GM19324 (cell line): ENCODE data around the gene ADAD2.
"Not testable (repeated sequence)": the region's sequence is repeated elsewhere in the genome, so short reads cannot be mapped to it uniquely, and the experiment has no call there.

Source experiments
- ATAC-seq: cut with Tn5 transposase; IDR thresholded peaks from one replicate; pipeline ENCODE4 v1.9.1; 2021; ENCODE audit warnings: mild to moderate bottlenecking, moderate library complexity; ENCODE audit not compliant: unreplicated experiment, low FRiP score

The ADAD2 gene

GRCh38 chr16:84195201-84196093, 4.5 kb downstream of the ADAD2 start:
- no peak for ATAC-seq

GRCh38 chr16:84196101-84196500, 5.1 kb downstream of the ADAD2 start:
- ATAC-seq: no peak

- no peak for ATAC-seq
Measured at GRCh38 chr16:84196727-84197394, 5.9 kb downstream of the ADAD2 start.

GRCh38 chr16:84197466-84198128, 6.6 kb downstream of the ADAD2 start:
- ATAC-seq: no peak

- no peak for ATAC-seq
Measured at GRCh38 chr16:84198401-84198800, 7.4 kb downstream of the ADAD2 start.

GRCh38 chr16:84199097-84199496, 8.1 kb downstream of the ADAD2 start:
- ATAC-seq: no peak

GRCh38 chr16:84199861-84200260, 8.9 kb downstream of the ADAD2 start:
- no peak for ATAC-seq

GRCh38 chr16:84204551-84204950, 13.6 kb downstream of the ADAD2 start:
- ATAC-seq: not testable (repeated sequence)

GRCh38 chr16:84205123-84205522, 14.2 kb downstream of the ADAD2 start:
- ATAC-seq: not testable (repeated sequence)

GRCh38 chr16:84205976-84206691, 15.2 kb downstream of the ADAD2 start:
- no peak for ATAC-seq

GRCh38 chr16:84207251-84207650, 16.3 kb downstream of the ADAD2 start:
- ATAC-seq: no peak

- no peak for ATAC-seq
Measured at GRCh38 chr16:84207879-84208278, 16.9 kb downstream of the ADAD2 start.

- ATAC-seq: no peak
Measured at GRCh38 chr16:84209989-84210388, 19.0 kb downstream of the ADAD2 start.

GRCh38 chr16:84212154-84212553, 21.2 kb downstream of the ADAD2 start:
- no peak for ATAC-seq

GRCh38 chr16:84212631-84213030, 21.7 kb downstream of the ADAD2 start:
- ATAC-seq: no peak

GRCh38 chr16:84214451-84215066, 23.6 kb downstream of the ADAD2 start:
- ATAC-seq: no peak

GRCh38 chr16:84215531-84215930, 24.6 kb downstream of the ADAD2 start:
- ATAC-seq: no peak

GRCh38 chr16:84216144-84216543, 25.2 kb downstream of the ADAD2 start:
- ATAC-seq: not testable (repeated sequence)

GRCh38 chr16:84218176-84218823, 27.3 kb downstream of the ADAD2 start:
- ATAC-seq: no peak

- ATAC-seq: no peak
Measured at GRCh38 chr16:84218956-84219355, 28.0 kb downstream of the ADAD2 start.
